ENCODE data around the gene CIAO3.

- TF ChIP-seq POLR2A (IDR thresholded peaks at IDR 0.05; ENCODE audit: low read depth) (no peak), CTCF (IDR thresholded peaks at IDR 0.05) (no peak), EP300 (IDR thresholded peaks at IDR 0.05) (no peak), POLR2AphosphoS5 (IDR thresholded peaks at IDR 0.05) (no peak)
These were observed 24.2 kb upstream of the CIAO3 start for GRCh38 chr16:764848-765487.

Data from esophagus muscularis mucosa (tissue), 4 donors.